ENCODE data around the gene POF1B. TPM values are rescaled to one million over a fixed set of nuclear protein-coding genes. Genes with fewer than 3 reads are reported as not detected.
"Not testable (repeated sequence)": the region's sequence is repeated elsewhere in the genome, so short reads cannot be mapped to it uniquely, and the experiment has no call there.

The POF1B gene
- total RNA-seq (2014; rRNA removed; shearing (Covaris generic)): 46.3 and 48.7 TPM in 2 replicates

- DNase-seq (ENCODE audit: low spot score): peak; percentile 94
Measured at GRCh38 chrX:85379174-85379907, at the start of gene POF1B. TSS of gene POF1B (minus strand) at chrX:85379665. CDS start at chrX:85379454, 211 bp downstream.

DNA sequence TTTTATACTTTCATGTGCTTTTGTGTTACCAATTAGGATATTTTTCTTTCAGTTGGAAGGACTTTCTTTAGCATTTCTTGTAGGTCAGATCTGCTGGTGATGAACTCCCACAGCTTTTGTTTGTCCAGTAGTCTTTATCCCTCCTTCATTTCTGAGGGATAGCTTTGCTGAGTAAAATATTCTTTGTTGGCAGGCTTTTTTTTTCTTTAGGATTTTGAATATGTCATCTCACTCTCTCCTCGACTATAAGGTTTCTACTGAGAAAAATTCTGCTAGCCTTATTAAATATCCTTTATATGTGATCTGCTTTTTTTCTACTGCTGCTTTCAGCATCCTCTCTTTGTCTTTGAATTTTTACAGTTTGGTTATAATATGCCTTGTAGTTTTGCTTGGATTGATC is 49.6 kb upstream of the POF1B start:
- DNase-seq (ENCODE audit: low spot score): no peak

DNA sequence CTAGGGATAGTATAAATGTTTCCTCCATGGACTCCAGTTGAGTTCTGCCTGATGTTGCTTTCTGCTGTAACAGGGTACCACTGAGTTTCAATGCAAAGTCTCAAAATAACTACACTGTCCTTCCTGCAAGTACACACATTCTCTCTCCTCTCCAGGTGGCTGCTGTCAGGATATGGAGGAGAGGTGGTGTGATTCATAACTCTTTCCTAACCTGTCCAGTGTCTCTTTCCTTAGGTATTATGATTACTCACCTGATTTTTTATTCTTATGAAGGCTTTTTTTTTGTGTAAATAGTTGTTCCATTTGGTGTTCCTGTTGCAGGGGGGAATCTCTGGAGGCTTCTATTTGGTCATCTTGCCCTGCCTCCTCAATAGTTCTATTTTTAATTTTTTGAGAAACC is 39.8 kb upstream of the POF1B start:
- no peak for DNase-seq (ENCODE audit: low spot score)

GRCh38 chrX:85391878-85392238 is 12.4 kb upstream of the POF1B start:
- DNase-seq (ENCODE audit: low spot score): peak; percentile 47

DNA sequence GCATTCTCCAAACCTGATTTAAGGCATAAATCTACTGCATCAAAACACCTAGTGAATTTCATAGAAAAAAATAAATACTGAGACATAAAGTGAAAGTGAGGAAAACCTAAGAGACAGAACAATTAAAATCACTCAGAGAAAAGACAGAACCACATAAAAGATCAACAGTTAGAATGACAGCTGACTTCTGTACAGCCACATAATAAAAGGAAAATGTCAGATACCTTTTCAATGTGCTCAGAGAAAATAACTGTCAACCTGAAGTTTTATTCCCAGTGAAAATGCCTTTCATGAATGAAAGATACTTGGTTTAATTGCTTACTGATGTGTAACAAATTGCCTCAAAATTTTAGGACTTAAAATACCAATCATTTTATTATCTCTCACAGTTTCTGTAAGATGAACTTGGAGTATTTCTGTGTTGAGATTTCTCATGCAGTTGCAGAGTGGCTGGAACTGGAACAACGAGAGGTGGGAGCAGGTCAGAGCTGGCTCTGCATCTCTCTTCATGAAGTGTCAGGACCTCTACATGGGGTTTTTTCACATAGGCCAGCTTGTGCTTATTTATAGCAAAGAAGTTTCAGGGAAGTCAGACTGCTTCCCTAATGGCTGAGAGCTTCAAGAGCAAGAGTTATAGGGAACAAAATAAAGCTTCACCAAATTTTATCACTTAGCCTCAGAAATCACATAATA is 11.9 kb upstream of the POF1B start:
- no peak for DNase-seq (ENCODE audit: low spot score)

DNA sequence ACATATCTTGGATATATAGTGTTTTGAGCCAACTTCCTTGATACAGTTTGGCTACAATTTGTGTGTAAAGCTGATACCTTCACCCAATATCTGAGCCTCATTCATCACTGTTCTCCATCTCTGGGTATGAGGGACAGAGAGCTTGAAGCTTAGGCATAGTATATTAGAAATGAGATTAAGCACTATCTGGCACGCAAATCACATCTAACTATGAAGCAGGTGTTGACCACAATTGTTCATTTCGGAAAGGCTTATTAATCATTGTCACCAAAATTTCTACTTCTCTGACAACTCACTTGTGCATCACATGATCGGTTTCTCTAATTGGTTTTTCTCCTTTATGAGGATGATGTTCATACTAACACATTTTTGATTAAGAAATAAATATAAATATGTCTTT is 2.1 kb upstream of the POF1B start:
- DNase-seq (ENCODE audit: low spot score): no peak

- DNase-seq (ENCODE audit: low spot score): peak; percentile 54
Measured at GRCh38 chrX:85378461-85378860, 1.0 kb downstream of the POF1B start.

DNA sequence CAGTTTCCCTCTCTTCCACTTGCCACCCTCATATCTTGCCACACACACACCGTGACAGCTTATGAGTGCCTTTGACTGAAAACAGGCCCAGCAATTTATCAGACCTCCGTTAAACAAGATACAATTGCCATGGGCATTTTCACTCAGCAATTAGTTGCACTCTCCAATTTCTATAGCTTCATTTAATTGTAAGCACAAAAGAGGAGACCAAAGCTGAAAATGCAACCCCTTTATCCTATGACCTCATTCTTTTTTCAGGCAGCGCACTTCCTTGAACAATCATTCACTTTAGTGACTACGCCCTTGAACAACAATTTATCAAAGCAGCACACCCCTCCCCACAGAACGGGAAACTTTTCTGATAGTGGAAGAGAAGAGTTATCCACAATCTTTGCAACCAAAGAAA is 4.1 kb downstream of the POF1B start:
- peak; percentile 83 for DNase-seq (ENCODE audit: low spot score)

DNA sequence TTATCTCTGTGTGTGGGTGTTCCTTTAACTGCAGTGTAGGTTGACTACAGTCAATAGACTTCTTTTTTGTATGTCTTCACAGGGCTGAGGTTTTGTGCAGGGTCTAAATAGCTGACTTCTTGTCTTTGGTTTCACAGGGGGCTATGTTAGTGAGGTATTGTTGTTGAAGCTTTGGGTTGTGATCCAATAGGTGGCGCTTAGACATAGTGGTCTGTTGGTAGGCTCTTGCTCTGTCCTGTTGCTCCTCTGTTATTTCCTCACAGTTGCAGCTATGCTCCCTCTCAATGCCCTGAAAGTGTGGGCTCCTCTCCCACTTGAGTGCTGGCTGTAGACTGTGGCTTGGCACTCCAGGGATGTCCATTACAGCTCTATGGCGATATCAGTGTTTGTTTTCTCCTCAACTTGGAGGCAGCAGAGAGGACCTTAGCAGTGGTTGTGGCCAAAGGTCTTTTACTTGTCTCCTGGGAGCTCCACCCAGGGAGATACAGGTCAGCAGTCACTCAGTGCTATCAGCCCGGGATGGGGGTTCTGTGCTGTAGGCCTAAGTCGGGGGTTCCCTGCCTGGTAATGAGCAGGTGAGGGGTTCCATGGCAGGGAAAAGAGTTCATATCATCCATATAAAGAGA is 14.0 kb downstream of the POF1B start:
- no peak for DNase-seq (ENCODE audit: low spot score)

- DNase-seq (ENCODE audit: low spot score): peak; percentile 91
Measured at GRCh38 chrX:85359051-85359450, 20.4 kb downstream of the POF1B start.

- DNase-seq (ENCODE audit: low spot score): no peak
Measured at GRCh38 chrX:85345523-85345922, 33.9 kb downstream of the POF1B start.

DNA sequence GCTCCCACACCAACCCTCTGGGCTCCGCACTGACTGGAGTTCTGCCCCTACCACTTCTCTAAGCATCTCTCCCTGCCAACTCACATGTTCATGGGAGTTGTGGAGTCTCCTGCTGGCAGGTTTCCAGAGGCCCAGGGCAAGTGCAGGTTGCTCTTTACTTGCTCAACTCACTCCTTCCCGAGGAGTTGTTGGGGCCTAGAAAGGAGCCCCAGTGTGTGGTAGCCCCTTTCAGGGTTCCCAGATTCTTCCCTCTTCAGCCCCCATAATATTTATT is 52.5 kb downstream of the POF1B start:
- DNase-seq (ENCODE audit: low spot score): no peak

DNA sequence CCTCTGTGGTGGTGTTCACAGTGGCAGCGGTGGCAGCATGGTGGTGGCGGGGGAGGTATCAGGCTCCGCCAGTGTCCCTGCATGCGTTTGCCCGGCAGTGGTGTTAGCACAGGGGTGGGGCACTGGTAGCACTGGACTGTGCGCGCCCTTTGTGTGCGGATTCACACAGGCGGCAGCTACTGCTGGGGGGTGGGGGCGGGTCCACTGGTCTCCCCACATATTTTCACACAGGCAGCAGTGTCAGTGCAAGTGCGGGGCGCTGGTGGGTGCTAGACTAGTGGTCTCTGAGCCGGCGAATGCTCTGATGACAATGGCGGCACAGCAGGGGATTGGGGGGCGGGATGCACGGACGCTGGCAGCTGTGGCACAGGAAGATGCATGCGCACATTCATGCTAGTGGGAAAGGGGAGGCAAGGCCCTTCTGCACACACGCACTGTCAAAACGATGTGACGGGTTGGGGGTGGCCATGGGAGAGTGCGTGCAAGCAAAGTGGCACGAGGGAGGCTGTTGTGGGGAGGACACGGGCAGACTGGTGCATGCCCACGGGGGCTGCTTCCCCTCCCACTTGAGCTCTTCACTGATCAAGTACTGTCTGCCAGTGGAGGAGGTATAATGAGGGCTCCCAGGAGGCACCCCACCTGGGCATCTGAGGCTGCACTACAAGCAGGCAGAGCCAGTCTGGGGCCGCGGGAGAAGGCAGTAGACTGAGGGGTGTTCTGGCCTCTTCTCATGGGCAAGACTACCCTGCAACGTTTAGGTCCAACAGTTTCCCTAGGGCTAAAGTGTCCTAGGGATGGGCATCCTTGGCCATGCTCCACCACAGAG is 53.0 kb downstream of the POF1B start:
- no peak for DNase-seq (ENCODE audit: low spot score)

DNA sequence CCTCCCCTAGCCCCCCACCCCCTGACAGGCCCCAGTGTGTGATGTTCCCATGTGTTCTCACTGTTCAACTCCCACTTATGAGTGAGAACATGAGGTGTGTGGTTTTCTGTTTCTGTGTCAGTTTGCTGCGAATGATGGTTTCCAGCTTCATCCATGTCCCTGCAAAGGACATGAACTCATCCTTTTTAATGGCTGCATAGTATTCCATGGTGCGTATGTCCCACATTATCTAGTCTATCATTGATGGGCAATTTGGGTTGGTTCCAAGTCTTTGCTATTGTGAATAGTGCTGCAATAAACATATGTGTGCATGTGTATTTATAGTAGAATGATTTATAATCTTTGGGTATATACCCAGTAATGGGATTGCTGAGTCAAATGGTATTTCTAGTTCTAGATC is 68.1 kb downstream of the POF1B start:
- DNase-seq (ENCODE audit: low spot score): not testable (repeated sequence)

DNA sequence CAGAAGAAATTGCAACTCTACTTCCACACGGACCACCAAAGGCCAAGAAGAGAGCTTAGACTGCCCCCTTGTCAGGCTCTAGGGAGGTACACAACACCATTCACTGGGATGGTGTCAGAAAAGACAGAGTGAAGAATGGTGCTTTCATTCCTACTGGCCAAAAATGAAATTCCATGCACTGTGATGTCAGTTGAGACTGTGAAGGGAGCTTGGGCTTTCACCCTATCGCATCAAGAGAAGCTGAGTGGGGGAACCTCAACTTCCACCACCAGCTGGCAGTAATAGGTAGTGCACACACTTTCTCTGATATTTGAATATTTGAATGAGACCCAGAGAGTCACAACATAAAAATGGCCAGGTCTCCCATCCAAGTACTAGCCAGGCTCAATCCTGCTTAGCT is 69.7 kb downstream of the POF1B start:
- DNase-seq (ENCODE audit: low spot score): peak; percentile 39

DNA sequence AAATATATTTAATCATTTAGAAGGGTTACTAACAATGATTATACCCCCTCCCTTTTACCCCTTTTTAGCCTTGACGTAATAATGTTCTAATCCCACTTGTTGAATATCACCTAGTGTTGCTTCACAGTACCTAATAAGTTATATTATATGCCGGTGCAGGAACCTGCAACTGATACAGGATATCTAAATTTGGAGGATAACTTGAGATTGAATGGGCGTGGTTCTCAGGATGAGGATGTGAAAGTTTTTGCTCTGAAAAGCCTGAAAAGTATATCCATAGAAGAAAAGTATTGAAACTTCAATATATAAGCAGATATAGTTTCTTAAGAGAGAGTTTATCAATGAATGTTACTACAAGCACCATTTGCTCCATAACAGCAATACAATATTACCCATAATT is 75.9 kb downstream of the POF1B start:
- DNase-seq (ENCODE audit: low spot score): no peak

DNA sequence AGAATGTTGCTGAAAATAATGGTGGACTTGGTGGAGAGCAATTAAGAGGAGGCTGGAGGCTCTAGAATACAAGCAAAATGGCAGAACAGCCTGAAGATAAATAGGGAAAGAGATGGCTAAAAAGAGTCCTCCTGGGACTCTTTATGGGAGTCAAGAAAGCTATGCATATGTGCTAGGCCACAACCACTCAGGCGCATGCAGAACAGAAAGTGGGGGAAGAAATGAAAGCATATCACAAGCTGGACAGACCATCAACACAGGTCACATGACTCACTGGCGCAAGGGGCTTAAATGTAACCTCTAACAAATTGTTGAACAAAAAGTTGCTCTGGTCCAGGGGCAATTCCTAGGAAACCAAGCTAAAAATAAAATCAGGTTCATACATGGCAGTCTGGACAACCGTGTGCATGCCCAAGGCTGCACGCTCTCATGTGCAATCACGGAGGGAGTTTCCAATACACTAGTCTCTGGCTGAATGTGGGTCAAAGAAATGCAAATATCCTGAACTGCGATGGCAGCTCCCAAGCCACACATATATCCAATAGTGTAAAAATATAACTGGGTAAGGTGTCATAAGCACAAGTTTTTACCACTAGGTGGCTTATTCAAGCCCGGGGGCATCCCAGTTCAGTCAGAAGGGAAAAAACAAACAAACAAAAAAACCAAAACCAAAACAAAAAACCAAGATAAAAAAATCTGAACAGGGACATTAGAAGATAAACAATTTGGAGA is 90.3 kb downstream of the POF1B start:
- no peak for DNase-seq (ENCODE audit: low spot score)

GRCh38 chrX:85285286-85285685 is 94.2 kb downstream of the POF1B start:
- not testable (repeated sequence) for DNase-seq (ENCODE audit: low spot score)

DNA sequence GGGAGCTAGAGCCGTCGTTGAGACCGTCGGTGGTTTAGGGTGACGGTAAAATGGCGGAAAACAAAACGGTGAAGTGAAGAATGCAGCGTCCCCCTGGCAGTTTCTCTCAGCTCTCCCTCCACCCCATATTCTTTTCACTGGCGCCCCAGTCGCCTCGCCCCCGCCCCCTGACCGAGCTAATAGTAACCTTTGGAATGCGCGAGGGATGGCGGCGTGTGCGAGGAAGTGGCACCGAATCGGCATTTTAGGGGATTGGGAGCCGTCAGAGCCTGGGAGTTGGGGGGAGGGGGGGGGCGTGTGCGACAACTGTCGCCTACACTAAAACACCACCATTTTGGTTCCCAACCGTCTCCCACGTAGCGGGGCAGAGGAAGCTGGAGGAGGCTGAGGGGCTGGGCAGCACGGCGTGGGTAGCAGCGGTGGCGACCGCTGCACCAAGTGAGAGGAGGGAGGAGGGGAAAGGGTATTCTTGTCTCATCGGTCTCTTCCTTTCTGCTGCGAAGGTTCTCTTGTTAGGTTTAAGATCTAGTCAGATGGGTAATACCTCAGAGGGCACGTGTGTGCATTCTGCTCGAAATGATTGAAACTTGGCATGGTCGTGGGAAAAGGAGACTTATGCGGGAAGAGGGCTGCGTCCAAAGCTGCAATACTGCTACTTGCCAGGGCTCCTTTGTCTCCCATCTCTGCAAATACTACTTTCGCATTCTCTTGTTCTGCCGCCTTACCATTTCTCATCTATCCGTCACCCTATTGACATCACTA is 134.8 kb downstream of the POF1B start:
- peak; percentile 27 for DNase-seq (ENCODE audit: low spot score)

GRCh38 chrX:85243761-85244449 is 135.6 kb downstream of the POF1B start, which contains the start of the genes SATL1 and ZNF711:
TSS of gene SATL1 (minus strand) at chrX:85243779. CDS start at chrX:85108968, 134,811 bp downstream.
TSS of gene ZNF711 (plus strand) at chrX:85243991. CDS start at chrX:85247573, 3,582 bp downstream.
- peak; percentile 30 for DNase-seq (ENCODE audit: low spot score)
